Midbrain (tissue), 1 donor: ENCODE data around the gene ELAVL4.
"Not testable (repeated sequence)": the region's sequence is repeated elsewhere in the genome, so short reads cannot be mapped to it uniquely, and the experiment has no call there.

Experiments used
- DNase-seq: peaks from one replicate; lab custom pipeline; 2025; lab: John Stamatoyannopoulos, UW

ELAVL4 gene

DNA sequence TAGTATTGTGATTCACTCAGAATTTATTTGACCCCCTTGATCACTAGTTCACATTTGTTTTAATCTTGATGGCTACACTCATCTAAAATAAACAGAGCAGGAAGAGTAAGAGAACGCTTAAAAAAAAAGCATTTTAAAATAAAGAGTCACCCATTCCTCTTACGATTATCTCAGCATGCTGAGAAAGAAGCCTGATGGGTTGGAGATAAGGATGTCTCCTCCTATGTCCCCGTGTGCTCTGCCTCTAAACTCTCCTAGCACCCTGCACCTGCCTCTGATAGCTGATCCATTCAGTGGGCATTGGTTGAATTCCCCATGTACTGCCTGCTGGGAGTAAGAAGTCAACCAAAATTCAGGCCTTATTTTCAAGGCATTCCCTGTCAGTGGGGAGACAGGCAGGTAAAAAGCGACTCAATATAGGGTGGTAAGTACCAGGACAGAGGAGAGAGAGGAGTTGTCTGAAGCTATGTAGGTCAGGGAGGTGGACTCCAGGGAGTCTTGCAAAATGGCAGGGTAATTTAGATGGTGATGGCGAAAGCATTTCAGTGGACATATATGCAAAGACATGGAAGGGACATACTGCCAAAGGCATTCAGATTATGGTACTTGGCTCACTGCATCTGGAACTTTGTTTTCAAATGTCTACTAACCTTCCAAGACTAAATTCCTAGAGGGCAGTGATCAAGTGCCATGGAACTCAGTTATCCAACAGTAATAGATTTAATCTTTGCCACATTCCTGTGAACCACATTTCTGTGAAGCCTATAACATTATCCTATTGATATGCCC lies 18.4 kb downstream of the ELAVL4 start:
- no peak for DNase-seq

DNA sequence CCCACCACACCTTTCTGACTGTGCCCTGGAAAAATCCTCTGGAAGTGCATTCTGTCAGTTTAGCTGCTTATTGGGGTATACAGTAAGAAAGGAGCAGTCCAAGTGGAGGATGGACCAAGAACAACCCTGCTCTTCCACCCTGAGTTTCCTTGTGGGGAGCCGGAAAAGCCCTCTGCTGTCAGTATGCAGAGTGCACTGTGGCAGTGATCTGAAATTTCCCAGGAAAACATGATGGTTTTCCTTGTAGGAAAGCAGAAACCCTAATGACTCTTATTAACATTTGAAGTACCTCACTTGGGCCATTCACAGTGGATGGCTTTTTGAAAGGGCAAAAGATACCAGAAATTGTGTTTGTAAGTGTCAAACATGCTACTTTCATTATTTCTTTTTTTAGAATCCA lies 20.5 kb downstream of the ELAVL4 start:
- no peak for DNase-seq

DNA sequence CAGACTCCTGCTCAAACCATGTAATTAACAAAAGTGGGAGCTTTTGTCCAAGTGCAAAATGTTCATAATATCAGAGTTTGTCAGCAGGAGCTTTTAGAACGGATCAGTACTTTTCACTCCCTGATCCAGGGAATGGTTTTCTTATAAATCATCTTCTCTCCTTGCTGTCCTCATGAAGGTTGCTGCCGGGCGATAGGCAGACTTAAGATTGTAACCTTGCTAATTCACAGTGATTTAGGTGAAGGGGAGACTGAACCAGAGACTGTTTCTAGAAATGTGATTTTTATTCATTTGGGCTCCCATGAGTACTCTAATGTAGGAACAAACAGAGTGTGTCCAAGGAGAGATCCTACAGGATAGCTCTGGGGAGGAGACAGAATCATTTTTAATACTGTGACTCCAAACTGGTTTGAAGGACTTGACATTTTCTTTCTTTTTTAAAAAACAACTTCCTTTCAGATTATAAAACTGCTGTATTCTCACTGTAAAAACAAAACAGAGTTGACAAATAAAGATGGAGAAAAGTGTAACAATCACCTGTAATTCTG lies 23.7 kb downstream of the ELAVL4 start:
- no peak for DNase-seq

DNA sequence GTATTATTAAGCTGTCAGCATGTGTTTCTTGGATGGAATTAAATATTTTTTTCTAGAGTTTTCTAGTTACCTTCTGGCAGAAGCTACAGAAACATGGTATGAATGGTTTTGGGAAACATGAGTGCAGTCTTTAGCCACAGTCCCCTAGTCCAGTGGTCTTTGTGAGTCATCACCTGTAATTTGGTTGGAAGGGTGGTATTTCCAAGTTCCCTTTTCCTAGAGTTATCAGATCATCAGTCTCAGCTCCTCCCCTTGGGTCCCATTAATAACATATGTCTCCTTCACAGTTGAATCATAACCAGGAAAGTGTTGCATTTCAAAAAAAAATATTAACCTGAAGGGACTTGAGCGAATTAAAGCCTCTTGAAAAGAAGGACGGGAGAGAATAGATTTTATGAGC lies 27.0 kb downstream of the ELAVL4 start:
- DNase-seq: no peak

DNA sequence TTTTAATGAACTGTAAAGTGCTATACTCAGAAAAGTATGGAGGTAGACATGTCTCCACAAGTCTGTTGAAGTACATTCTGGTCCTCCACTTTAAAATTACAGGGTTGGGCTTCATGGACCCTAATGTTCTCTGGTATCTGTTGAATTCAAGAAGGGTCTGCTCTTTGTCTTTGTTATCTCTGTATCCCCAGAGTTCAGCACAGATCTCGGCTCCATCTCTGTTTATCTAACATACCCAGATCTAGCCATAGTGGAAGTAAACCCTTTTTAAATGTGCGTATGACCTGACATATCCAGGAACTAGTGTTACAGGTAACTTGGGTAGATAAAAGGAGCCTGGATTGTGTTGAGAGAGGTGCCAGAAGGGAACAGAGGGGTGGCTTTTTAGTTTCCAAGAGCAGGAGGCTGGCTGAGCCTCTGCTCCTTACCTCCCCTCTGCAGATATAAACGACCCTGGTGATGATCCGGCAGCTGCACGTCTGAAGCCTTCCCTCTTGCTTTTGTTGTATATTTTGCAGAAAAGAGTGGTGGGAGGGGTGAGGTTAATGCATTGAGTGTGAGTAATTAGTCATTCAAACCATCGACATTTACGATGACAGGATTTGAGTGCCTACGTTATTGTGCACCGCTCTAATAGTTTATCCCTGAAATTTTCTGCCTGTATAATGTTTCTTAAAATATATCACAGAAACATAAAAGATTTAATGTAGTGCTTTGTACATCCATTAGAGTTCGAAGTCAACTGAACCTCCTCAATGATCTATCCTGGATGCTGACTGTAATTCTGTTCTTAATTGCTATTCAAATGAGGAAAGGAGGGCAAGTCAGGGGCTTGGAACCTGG lies 30.8 kb downstream of the ELAVL4 start:
- DNase-seq: no peak

DNA sequence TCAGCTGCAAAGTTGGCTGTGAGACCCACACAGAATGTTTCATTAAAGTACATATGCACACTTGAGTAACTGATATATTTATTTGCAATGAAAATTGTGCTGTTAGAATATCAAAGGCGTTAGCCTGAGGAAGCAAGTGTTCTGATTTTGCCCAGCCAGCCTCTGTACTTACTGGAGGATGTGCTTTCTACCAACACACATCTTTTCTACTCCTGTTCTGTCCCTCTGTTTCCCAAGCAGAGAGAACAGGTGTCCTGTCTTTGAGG lies 31.4 kb downstream of the ELAVL4 start:
- DNase-seq: no peak

DNA sequence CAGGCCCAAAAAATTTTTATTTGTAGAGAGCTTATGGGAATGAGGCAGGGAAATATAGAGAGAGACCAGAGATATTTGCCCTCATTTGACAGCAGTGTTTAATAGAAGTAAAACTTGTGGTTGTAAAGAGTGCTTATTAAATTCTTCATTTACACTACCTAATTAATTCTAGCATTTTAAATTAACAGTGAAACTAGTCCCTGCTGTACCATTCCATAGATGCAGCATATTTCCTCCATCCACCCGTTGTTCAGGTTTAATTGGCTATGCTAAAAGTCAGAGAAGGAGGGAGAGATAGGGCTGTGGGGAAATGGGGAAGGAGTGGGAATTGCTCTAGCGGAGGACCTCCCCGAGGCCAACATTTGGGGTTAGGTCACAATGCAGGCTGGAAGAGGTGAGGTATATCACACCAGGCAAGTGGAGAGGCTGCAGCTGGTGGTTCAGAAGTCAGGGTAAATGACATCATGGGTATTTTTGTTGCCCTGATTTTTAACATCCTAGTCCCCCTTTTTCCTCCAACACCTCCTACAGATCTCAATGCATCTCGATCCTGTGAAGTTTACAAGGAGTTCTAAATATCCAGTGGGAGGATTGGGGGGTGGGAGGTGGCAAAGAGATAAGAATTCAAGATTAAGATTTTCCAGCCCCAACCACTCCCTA lies 38.6 kb downstream of the ELAVL4 start:
- no peak for DNase-seq

DNA sequence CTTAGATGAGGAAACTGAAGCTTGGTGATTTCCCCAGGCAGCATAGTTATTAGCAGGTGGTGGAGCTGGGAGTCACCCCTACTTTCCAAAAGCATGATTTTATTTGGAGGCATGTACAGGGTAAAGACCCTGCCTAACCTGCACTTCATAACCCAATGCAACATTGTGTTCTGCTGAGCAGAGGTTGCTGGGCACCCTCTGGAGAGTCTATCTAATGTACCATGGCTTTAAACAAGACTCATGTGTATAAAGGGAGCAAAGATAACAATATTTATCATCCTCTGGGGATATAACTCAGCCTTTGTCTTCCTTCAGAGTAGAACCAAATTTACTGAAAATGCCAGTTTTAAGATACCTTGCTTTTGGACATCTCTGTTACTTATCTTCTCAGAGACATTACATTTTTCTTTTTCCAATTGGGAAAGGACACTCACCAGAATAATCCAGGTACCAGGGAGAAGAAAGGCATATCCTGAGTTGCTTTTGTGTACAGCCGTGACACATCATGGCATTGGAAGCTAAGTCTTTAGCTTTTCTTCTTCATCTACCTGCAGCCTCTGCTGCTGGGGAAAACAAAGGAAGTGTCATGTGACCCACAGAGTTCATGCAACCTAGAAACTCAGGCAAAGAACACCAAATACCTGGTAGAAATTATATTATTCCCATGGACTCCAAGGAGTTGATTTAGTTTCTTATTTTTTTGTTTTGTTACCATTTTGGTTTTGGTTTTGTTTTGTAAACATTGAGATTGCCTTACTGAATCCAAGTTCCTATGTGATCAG lies 39.6 kb downstream of the ELAVL4 start:
- DNase-seq: no peak

DNA sequence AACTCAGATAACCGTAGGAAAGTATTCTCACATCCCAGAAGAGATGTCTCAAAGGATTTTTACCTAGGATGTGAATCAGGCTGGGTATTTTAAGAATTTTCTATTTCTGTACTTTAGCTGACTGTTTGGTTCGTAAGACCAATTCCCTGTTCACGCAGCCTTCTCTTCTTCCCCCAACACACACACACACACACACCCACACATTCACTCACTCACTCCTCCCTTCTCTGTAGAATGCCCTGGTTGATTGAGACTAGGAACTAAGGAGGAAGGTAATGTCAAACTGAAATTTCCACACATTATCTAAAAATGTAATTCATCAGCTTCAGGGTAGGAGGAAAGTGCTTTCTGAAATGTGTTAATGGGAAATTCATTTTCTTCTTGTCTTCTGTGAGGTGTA lies 43.5 kb downstream of the ELAVL4 start:
- DNase-seq: no peak

DNA sequence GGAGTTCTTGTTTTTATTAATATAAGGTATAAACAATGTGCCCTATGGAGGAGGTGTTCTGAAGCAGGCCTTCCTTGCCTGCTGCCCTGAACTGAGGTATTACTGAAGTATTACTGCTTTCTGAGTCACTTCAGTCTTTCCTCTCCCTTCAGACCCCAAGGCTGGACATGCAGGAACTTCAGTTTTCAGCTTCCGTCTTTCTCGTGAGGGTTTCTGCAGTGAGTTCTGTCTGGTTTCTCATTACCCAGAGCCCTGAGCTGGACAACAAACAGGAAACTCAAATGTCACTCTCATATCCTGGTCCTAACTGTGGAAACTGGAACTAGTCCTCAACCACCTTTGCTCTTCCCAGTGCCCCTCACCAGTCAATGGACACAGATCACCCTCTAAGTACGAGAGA lies 46.8 kb downstream of the ELAVL4 start:
- DNase-seq: peak; percentile 13

DNA sequence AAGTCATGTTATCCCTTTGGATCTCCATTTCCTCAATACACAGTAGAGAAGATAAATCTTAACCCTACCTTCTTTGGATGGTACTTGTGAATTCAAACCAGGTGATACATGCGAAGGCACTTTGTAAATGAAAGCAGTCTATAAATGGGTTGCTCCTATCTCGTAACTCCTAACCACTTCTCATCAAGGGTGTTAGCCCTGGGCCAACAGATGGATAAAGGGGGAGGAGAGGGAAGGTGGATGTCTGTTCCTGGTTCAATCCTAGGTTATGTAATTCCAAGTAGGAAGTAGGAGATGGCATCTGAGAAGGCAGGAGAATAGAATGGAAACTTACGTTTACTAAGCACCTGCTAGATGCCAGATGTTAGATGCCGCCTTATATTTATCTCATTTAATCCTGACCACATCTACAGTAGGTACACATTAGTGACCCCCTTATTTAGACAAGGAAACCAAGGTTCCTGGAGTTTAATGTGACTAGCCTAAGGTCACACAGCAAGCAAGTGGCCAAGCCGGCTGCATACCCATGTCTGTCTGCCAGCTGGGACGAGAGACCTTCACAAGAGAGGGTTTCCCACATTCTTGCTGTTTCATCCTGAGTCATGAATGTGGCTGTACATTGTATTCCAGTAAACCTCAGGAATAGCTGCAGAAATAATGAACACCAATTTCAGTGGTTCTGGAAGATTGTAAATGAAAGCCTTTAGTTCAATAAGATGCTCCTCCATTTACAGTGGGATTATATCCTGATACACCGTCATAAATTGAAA lies 47.7 kb downstream of the ELAVL4 start:
- no peak for DNase-seq

DNA sequence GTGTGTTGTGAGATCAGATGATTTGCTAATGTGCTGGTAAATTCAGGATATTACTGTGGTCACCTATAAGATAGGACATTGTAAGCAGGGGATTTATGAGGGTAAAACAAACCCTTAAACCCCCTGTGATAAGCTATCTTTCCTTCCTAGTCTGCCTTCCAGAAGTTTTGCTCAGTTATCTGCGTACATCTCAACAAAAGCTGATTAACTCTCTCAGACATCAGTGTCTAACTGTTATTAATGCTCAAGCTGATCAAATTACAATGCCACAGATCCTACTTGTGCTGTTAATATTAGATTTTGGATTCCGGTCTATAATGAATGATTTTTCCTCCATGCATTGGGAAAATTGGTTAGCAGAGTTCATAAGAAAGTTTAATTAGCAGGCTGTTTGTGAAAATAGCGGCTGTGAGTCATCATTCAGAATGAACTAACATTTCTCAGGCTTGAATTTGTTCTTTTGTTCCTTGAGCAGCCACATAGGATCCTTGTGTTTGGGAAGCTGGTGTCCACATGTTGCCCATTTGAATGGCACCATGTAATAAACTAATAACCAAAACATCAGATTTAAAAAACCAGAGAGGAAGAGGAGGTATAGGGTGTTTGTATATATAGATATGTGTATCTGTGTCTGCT lies 48.7 kb downstream of the ELAVL4 start:
- DNase-seq: no peak

DNA sequence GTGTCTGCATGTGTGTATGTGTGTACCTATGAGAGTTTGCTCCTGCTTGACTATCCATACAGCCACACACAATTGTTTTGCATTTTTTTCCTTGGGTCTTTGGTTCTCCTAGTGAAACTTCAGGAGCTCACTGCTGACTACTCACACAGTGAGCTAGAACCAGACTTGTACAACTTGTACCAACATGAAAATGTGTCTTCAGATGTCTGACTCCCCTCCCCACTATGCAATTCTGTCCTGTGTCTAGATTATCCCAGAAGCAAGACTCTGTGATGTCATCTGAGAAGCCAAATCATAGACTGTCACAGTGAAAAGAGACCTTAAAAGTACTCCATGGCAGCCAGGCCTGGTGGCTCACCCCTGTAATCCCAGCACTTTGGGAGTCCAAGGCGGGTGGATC lies 49.7 kb downstream of the ELAVL4 start:
- DNase-seq: no peak

DNA sequence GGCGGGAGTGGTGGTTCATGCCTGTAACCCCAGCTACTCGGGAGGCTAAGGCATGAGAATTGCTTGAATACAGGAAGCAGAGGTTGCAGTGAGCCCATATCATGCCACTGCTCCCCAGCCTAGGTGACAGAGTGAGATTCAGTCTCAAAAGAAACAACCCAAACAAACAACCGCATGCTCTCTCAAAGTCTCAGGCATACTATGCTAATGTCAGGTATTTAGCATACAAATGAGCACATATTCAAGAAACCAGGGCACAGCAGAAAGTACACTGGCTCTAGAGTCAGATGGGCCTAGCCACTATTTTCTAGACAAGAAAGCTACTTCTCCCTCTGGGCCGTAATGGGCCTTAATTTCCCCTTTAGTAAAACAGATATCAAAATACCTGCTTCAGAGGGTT lies 55.0 kb downstream of the ELAVL4 start:
- DNase-seq: no peak

DNA sequence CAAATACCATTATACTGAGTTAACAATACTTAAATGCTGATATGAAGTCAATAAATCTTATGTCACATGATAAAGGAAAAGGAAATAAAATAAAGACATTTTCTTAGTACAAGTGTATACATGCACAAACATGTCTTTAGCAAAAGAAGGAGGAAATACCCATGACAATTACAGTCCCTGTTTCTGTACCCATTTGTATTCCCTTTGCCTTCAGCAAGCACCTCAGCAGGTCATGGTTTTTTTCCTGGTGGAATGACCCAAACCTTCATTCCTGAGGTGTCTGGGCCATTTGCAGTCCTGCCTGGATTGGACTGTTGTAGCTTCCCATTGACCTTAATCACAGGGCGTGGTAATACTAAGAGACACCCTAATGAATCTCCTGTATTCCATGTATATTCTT lies 57.6 kb downstream of the ELAVL4 start:
- not testable (repeated sequence) for DNase-seq

DNA sequence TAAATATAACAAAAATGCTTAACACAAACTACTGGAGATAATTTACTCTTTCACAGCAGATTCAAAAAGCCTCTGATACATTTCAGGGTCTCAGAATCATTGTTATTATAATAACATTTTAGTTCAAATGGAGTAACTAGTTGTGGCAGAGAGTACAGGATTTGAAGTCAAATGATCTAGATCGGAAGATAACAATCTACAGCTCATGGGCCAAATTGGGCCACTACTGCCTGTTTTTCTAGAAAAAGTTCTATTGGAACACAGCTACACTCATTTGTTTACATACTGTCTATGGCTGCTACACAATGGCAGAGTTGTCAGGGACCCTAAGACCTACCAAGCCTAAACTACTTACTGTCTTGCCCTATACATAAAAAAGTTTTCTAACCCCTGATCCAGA lies 63.6 kb downstream of the ELAVL4 start:
- DNase-seq: no peak

DNA sequence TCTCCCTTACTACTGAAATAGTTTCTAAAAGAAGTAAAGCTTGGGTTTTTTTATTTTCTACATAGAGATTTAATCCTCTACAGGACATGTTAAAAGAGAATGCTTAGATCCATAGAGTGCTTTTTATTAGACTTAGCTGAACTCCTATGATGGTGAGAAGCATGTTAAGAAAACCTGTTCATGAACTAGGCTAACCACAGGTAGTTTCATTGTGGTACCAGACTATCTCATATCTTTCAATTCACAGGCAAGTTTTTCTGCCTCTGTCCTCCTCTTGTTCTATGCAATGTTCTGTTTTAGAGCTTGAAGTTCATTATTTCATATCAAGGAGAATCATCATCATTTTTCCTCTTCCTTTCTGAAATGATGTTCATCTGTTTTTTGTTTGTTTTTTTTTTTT lies 65.4 kb downstream of the ELAVL4 start:
- no peak for DNase-seq

DNA sequence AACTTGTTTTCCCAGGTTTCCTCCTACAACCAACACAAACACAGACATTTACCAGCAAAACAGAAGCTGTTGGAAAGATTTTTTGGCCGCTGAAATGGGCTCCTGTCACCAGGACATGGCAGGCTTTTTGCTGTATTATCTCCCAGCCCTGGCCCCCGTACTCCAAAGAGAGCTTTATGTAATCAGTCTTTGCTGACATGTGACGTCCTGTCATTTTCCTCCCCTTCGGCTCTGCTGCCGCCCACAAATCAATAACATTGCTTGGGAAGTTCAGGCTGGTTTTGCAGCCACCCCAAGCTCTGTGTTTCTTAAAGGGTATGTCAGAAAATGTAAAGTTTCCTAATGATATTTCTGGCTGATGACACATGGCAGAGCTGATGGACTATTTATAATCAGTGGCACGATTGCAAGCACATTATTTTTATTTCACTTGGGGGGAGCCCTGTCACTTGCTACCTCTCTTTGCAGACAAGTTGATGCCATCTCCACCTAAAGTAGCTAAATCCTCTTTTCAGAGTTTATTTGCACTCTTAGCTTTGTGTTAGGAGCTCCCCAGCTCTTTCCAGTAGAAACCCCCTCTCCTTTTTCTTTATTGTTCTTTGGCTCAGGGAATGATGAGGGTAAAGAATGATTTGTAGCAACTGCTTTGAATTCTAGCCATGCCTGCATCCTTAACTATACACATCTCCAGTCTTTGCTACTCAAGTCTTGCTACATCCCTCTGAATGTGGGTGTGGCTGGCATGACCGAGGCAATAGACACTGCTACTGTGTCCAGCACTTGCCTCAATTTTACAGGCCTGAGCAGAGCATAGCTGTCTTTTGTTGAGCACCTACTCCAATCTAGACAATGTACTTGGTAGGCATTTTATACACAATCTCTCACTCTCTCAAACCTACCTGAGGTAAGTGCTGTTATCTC lies 67.3 kb downstream of the ELAVL4 start:
- no peak for DNase-seq

DNA sequence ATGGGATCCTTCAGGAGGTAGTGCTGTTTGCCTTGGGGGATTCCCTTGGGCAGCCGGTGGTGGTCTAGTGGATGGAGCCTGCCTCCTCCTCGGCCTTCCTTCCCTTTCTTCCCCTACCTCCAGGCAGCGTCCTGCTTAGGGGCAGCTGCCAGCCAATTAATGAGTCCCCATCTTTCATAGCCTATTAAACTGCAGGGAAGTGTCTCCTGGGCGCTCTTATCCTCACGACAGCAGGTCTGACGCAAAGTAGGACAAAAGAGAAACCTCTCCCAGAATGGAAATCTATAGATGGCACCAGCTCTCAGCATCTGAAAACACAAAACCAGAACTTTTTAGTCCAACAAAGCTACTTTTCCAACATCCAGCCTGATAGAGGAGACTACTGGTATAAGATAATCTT lies 69.3 kb downstream of the ELAVL4 start:
- DNase-seq: no peak

DNA sequence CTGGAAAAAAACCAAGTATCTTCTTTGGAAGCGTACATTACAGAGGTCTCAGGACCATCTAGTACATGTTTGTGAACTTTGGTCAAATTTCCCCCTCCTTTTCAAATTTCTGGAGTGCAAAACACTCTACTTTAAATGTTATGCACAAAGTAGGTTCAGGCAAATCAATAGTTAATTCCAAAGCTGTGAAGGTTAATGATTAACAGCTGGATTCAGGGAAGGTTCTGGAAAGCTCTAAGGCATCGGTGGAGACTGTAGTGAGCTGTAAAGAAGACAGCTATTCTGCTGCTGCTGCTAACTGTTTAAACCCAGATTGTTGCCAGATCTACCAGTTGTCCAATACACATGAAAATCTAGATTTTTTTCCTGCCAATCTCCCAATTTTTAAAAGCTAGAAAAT lies 70.9 kb downstream of the ELAVL4 start:
- DNase-seq: no peak
